Measurements from ENCODE around the gene PDIA5. TPM values are rescaled to one million over a fixed set of nuclear protein-coding genes. Genes with fewer than 3 reads are reported as not detected.

PDIA5 gene
- total RNA-seq, 2 donors from 2014 or later = 57.5 to 68.3 TPM

DNA sequence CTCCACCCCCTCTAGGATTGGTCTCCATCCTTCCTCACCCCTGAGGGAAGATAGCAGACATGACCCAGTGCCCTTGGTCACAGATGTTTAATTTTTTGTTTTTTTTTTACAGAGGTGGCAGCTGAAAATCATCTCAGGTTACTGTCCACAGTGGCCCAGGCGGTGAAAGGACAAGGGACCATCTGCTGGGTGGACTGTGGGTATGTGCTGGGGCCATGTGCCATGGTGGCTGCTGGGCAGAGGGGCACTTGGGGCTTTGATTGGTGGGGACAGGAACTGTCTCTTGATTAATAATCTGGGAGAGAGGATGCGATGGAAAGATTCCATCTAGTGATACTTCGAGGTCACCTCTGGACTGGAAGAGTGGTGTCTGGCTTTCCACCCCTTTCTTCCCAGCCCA lies 25.4 kb downstream of the PDIA5 start:
- Mint-ChIP-seq H3K27ac (peak overlapping the region; percentile 64), H3K4me3 (no peak overlapping the region), H3K27me3 (ENCODE audit: insufficient read depth) (no peaks in the 10 kb centered on the region), H3K36me3 (ENCODE audit: low read depth) (peaks cover 46% of the 10 kb centered on the region), H3K9me3 (no peaks in the 10 kb centered on the region), H3K4me1 (peaks cover 34% of the 10 kb centered on the region)
- peaks cover 19% of the 10 kb centered on the region for H3K4me1 ChIP-seq (ENCODE audit: control insufficient read depth, insufficient read depth, low read length)
- TF ChIP-seq, protein P1, sequence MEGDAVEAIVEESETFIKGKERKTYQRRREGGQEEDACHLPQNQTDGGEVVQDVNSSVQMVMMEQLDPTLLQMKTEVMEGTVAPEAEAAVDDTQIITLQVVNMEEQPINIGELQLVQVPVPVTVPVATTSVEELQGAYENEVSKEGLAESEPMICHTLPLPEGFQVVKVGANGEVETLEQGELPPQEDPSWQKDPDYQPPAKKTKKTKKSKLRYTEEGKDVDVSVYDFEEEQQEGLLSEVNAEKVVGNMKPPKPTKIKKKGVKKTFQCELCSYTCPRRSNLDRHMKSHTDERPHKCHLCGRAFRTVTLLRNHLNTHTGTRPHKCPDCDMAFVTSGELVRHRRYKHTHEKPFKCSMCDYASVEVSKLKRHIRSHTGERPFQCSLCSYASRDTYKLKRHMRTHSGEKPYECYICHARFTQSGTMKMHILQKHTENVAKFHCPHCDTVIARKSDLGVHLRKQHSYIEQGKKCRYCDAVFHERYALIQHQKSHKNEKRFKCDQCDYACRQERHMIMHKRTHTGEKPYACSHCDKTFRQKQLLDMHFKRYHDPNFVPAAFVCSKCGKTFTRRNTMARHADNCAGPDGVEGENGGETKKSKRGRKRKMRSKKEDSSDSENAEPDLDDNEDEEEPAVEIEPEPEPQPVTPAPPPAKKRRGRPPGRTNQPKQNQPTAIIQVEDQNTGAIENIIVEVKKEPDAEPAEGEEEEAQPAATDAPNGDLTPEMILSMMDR (conservative IDR thresholded peaks at IDR 0.05) = no peak
- no peak overlapping the region for H3K27ac ChIP-seq (ENCODE audit: low read depth, low read length)
- no peaks in the 10 kb centered on the region for H3K9me3 ChIP-seq (ENCODE audit: control insufficient read depth, low read length)
- peak; percentile 5 for DNase-seq
- H3K9ac ChIP-seq (ENCODE audit: extremely low read depth, low read length, poor library complexity, severe bottlenecking) = no peak overlapping the region
- 96 to 97% methylated on average over 3 of the region's 3 CpGs for WGBS, 2 experiments (ENCODE audit: insufficient coverage in 1 of 2, insufficient read length in 1 of 2)
- peaks cover 69% of the 10 kb centered on the region for H3K36me3 ChIP-seq (ENCODE audit: control insufficient read depth, insufficient read depth, low read length)
- H3K27me3 ChIP-seq (ENCODE audit: control insufficient read depth, insufficient read depth, low read length, poor library complexity, severe bottlenecking) = no peaks in the 10 kb centered on the region
- H3K4me3 ChIP-seq (ENCODE audit: low read length) = no peak overlapping the region

DNA sequence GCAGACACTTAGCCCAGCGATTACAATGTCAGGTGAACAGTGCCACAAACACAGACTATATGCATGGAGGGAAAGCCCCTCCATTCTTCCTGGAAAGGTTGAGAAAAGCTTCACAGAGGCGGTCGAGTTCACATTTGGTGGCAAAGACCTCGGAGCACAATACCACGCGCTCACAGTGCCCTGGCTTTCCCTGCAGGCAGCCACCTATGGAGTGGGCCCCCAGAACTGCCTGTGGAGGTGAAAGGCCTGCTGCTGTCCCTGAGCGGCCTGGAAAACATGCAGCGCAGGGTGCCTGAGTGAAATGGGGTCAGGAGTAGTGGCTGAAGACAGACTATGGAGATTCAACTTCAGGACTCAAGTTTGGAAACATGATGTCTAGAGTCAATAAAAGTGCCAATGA lies 26.9 kb downstream of the PDIA5 start:
- no peaks in the 10 kb centered on the region for H3K9me3 Mint-ChIP-seq
- no peaks in the 10 kb centered on the region for H3K9me3 ChIP-seq (ENCODE audit: control insufficient read depth, low read length)
- H3K36me3 Mint-ChIP-seq (ENCODE audit: low read depth) = peaks cover 49% of the 10 kb centered on the region
- TF ChIP-seq, protein P1 (conservative IDR thresholded peaks at IDR 0.05) = no peak
- H3K27me3 ChIP-seq (ENCODE audit: control insufficient read depth, insufficient read depth, low read length, poor library complexity, severe bottlenecking) = no peaks in the 10 kb centered on the region
- H3K4me3 ChIP-seq (ENCODE audit: low read length) = no peak overlapping the region
- peaks cover 27% of the 10 kb centered on the region for H3K4me1 ChIP-seq (ENCODE audit: control insufficient read depth, insufficient read depth, low read length)
- no peaks in the 10 kb centered on the region for H3K27me3 Mint-ChIP-seq (ENCODE audit: insufficient read depth)
- 95% methylated on average over 6 to 8 of the region's 8 CpGs for WGBS, 2 experiments (ENCODE audit: insufficient coverage in 1 of 2, insufficient read length in 1 of 2)
- no peak overlapping the region for H3K27ac ChIP-seq (ENCODE audit: low read depth, low read length)
- no peak overlapping the region for H3K27ac Mint-ChIP-seq
- H3K4me3 Mint-ChIP-seq = no peak overlapping the region
- H3K9ac ChIP-seq (ENCODE audit: extremely low read depth, low read length, poor library complexity, severe bottlenecking) = no peak overlapping the region
- peaks cover 83% of the 10 kb centered on the region for H3K36me3 ChIP-seq (ENCODE audit: control insufficient read depth, insufficient read depth, low read length)
- peak; percentile 26 for DNase-seq
- H3K4me1 Mint-ChIP-seq = peaks cover 34% of the 10 kb centered on the region

DNA sequence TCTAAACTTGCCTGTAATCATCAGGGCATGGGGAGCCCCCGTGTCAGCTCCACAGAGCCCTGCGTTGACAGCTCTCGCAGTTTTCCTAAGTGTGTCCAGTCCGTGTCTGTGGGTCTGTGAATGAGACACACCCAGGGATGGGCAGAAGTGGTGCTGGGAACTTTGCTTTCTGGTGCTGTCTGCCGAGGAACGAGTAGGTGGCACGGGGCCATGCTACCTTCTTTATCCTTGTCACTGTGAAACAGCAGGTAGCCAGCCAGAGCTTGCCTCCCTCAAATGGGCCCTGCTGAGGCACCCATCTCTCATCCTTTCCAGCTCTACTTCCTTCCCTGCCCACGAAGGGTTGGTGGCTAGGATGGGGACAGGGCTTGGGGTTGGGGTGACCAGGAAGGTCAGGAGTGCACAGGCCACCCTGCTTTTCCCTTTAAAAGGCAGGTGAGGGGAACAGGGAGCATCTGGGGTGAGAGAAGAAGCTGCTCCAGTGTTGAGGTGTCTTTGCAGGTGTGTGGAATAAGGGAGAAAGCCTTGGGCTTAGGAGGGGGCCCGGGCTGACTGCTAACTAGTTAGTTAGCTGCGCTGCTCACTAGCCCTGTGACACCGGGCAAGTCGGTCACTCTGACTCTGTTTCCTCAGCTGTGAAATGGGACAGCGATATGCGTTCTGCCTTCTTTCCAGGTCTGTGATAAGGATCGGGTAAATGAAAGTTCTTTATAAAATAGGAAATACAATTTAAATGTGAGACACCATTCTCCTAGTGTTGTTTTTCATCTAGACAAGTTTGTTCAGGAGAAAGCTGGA lies 27.9 kb downstream of the PDIA5 start:
- no peaks in the 10 kb centered on the region for H3K27me3 ChIP-seq (ENCODE audit: control insufficient read depth, insufficient read depth, low read length, poor library complexity, severe bottlenecking)
- peaks cover 79% of the 10 kb centered on the region for H3K36me3 ChIP-seq (ENCODE audit: control insufficient read depth, insufficient read depth, low read length)
- Mint-ChIP-seq H3K4me1 (peaks cover 43% of the 10 kb centered on the region), H3K36me3 (ENCODE audit: low read depth) (peaks cover 52% of the 10 kb centered on the region), H3K9me3 (no peaks in the 10 kb centered on the region), H3K27me3 (ENCODE audit: insufficient read depth) (no peaks in the 10 kb centered on the region), H3K27ac (peak overlapping the region; percentile 15), H3K4me3 (no peak overlapping the region)
- TF ChIP-seq, protein P1 (conservative IDR thresholded peaks at IDR 0.05) = no peak
- no peak overlapping the region for H3K9ac ChIP-seq (ENCODE audit: extremely low read depth, low read length, poor library complexity, severe bottlenecking)
- H3K4me1 ChIP-seq (ENCODE audit: control insufficient read depth, insufficient read depth, low read length) = peaks cover 34% of the 10 kb centered on the region
- H3K4me3 ChIP-seq (ENCODE audit: low read length) = no peak overlapping the region
- no peak overlapping the region for H3K27ac ChIP-seq (ENCODE audit: low read depth, low read length)
- peak; percentile 36 for DNase-seq
- WGBS, 2 experiments (ENCODE audit: insufficient coverage in 1 of 2, insufficient read length in 1 of 2) = 95 to 97% methylated on average over 14 to 15 of the region's 15 CpGs
- no peaks in the 10 kb centered on the region for H3K9me3 ChIP-seq (ENCODE audit: control insufficient read depth, low read length)
